Activated naive CD8-positive, alpha-beta T cell treated with anti-CD3 and anti-CD28 coated beads, Interleukin-2, amount 50 U/mL, for 16 hours (primary cell): ENCODE results near the gene TLX3.

ENCODE experiments used
- DNase-seq: peaks from one replicate; pipeline ENCODE4 v3.0.0-alpha.2; 2020; ENCODE audit warnings: low read depth, low spot score

Gene TLX3

DNA sequence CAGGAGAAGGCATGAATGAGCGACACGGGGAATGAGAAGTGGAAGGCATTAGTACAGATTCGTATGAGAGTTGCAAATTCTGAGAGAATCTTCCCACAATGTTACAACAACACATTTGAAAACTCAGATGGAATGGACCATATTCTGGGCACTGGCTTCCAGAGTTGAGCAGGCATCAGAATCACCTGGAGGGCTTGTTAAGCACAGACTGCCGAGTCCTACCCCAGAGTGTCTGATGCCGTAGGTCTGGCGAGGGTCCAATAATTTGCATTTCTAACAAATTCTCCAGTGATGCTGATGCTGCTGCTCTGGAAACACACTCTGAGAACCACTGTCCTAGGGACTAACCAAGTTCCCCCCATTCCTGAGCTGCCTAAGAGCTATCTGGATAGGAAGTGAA lies 2.9 kb upstream of the TLX3 start:
- DNase-seq = no peak

DNA sequence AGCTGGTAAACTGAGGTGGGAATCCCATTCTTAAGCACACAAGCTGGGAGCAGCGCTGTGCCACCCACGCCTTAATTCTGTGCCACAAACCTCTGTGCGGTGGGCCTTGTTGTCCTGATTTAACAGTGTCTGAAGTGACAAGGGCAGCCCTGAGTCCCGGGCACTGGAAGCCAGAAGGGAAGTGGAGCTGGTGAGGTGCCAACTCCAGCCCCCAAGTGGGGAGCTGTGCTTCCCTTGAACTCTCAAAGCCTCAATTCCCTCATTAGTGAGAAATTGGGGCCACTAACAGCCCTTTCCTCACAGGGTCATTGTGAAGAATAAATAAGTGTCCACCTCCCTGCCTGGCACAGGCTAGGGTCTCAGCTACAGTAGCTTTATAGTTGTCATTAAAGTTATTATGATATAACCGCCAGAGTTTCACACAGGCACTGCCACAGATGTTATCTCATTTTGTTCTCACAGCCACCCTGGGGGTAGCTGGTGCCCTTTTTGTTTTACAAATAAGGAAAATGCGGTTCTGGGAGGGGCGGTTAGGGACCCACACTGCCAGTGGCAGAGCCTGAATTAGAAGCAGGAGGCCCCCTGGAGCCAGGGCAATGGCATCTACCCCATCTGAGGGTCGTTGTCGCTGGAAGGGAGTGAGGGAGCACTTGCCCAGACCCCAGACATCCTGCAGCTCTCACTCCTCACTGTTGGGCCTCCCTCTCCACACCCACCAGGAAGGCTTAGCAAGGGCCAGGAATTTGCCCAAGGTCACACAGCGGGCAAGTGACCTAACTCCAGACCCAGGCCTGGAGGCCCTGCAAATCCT lies 2.1 kb upstream of the TLX3 start:
- no peak for DNase-seq

DNA sequence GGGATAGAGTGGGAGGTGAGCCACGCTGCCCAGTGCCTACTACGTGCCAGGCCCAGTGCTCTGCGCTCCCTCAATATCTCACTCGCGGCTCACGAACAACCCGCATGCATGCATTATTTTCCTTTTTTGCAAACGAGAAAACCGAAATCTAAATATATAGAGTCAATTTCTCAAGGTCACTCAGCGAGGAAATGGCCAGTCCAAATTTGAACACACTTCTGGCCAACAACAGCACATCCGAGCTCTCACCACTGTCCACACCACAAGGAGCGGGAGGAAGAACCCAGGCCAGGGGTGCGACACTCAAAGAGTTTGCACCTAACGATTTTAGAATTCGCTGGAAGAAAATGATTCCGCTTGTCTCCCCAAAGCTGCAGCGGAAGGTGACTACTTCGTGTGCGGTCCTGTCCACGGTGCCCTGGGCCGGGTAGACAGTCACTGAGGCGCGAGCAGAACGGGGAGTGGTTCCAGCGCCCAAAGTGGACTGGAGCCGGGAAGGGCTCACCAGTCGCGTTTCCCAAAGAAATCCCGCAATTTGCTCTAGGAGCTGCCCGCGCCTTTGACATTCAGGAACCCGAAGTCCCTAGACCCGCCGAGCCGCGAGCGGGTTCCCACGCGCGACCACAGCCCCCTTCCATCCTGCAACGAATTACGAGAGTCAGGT lies 1.1 kb upstream of the TLX3 start:
- DNase-seq = no peak

DNA sequence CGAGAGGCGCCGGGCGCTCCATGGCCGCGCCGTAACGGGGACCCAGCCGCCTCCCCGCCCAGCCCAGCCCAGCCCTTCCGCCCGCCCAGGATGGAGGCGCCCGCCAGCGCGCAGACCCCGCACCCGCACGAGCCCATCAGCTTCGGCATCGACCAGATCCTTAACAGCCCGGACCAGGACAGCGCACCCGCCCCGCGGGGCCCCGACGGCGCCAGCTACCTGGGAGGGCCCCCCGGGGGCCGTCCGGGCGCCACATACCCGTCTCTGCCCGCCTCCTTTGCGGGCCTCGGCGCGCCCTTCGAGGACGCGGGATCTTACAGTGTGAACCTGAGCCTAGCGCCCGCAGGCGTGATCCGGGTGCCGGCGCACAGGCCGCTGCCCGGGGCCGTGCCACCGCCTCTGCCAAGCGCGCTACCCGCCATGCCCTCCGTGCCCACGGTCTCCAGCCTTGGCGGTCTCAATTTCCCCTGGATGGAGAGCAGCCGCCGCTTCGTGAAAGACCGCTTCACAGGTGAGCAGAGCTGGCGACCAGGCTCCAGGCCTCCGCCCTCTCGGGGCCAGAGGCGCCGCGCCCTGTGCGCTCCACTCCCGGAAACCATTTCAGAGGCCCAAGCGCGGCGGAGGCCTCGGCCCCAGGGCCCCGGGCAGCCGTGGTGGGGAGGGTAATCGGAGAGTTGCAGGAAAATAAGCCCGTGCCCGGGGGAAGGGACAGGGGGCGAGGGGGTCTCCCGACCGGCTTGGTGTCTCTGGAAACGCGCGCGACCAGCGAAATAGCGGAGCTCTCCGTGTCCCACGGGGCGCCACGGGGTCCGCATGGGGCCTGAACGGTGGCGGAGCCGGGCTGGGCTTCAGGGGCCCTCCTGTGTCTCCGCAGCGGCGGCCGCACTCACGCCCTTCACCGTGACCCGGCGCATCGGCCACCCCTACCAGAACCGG lies 496 bp downstream of the TLX3 start:
- DNase-seq = no peak

DNA sequence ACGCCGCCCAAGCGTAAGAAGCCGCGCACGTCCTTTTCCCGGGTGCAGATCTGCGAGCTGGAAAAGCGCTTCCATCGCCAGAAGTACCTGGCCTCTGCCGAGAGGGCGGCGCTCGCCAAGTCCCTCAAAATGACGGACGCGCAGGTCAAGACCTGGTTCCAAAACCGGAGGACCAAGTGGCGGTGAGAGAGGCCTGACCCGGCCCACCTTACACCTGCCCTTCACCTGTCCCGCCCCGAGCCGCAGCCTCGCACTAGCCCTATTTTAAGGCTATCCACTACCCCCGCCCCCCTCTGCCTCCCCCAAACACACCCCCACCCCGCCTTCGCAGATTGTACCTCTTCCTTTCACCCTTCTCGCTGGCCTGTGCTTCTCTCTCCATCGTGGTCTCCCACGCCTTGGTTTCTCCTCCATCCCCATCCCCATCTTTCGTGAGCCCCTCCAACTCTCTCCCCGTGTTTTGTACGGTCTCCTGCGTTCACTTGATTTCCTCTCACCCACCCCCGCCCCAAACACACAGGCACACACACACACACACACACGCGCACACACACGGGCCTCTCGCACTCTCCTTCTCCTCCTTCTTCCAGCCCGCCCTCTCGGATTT lies 1.3 kb downstream of the TLX3 start:
- no peak for DNase-seq

DNA sequence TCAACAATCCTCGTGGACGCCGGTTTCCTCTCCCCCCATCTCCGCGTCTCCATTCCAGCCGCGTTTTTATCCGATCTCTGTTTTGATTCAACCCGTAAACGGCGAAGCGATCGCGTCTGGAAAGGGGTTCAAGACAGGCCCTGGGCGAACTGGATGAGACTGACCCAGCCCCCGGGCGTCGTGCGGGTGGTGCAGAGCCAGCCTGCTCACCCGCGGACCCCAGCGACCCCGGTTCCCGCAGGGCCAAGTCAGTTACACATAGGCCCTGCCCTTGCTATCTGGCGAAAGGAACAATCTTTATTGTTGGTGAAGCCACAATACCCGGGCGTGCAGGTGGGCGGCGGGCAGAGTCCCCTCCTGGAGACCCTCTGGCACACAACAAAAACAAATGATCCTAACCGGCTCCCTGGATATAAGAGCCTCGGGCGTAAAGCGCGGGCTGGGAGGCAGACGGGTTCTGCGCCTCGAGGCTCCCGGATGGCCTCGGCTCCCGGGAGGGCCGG lies 1.8 kb downstream of the TLX3 start:
- DNase-seq = no peak

DNA sequence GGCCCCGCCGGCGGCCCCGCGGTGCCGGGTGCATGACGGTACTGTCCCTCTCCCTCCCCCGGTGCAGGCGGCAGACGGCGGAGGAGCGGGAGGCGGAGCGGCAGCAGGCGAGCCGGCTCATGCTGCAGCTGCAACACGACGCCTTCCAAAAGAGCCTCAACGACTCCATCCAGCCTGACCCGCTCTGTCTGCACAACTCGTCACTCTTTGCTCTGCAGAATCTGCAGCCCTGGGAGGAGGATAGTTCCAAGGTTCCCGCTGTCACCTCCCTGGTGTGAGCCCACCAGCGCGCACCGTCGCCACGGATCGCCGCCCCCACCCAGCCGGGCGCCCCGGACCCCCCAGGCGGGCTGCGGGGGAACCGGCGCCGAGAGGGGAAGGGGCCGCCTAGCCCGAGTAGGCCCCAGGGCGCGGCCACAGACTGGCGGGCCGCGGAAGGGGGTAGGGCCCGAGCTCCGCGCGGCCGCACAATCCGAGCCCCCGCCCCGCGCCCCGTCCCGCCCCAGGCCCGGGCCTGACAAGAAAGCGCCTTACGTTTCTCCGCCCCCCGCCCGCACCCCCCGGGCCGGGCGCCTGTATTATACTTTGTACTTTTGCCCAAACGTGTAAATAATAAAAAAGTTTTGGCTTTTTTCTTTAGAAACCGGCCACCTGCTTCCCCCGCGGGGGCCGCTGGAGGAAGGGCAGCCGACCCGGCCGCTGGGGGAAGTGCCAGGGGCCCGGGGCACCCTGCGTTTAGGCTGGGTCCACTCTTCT lies 2.5 kb downstream of the TLX3 start:
- no peak for DNase-seq

DNA sequence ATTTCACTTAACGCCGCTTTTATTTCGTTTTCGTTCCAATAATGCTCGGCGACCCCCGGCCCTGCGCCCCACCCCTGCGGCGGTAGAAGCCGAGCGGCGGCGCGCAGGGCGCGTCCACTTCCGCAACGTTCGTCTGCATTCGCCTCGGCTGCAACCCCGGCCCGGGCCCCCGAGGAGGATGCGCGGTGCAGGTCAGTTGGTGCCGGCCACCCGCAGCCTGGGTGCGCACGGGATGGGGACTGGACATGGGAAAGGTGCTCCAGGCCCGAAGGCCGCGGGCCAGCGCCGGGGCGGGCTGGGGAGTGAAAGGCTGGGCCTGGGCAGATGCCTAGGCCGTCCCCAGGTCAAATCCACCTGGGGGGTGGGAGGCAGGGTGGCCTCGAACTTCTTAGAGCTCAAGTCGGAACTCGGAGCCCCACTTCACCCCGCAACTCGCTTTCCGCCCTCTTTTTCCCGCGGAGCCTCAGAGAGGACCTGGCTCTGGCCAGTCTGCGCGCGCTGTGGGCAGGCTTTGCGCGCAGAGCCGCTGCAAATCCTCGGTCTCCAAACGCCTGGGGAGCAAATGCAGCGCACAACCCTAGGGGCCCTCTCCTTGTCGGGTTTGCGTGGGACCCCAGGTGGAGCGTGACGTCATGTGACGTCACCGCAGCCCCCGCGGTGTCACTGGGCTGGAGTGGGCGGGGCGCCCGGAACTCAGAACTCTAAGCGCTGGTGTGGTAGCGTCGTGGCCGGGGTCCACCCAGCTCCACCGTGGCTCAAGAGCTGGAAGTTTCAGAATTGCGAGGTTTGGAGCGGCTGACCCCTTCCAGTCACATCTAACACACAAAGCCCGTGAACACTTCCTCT lies 3.3 kb downstream of the TLX3 start:
- no peak for DNase-seq

DNA sequence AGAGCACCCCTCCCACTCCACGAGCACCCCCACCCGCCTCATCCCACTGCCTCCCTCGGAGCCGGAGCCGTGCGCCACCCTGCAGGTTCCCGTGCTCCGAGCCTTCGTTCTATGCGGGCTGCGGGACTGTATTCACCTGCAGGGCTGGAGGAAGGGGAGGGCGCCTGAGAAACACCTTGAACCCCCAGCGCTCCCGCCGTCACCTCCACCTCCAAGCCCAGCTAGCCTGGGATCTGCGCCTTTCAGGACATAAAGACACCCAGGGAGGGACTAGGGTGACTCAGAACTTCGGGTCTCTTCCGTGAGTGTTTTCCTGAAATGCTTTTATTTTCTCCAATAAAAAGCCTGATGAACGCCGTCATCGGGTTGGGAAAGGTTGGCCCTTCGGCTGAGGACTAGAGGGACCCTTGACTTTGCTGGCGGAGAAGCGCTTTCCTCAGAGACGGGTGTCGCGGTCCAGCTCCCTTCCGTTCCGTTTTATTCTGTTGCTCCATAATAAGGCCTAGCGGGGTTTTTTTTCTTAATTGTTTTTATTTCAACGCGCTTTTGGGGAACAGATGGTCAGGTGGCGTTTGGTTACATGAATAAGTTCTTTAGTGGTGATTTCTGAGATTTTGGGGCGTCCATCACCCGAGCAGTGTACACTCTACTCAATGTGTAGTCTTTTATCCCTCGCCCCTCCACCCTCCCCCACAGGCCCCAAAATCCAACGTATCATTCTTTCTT lies 4.6 kb downstream of the TLX3 start:
- DNase-seq = no peak

DNA sequence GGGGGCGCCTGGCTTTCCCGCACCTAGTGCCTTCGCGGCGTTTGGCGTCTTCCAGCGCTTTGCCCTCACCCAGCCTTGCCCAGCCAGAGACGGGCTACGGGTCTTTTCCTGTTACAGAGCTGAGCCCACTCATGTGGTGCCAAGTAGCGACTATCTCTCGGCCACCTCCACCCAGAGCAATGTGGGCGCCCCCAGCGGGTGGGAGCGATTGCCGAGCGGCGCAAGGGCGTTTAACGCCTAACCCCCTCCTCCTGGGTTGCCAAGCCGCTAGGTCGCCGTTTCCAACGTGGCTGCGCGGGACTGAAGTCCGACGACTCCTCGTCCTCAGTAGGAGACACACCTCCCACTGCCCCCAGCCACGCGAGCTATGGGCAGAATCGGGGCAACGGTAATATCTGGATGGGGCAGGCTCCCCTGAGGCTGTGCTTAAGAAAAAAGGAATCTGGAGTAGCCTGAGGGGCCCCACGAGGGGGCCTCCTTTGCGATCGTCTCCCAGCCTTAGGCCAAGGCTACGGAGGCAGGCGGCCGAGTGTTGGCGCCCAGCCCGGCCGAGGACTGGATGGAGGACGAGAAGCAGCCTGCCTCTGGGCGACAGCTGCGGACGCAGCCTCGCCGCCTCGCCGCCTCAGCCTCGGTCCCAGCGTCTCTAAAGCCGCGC lies 5.8 kb downstream of the TLX3 start:
- no peak for DNase-seq

DNA sequence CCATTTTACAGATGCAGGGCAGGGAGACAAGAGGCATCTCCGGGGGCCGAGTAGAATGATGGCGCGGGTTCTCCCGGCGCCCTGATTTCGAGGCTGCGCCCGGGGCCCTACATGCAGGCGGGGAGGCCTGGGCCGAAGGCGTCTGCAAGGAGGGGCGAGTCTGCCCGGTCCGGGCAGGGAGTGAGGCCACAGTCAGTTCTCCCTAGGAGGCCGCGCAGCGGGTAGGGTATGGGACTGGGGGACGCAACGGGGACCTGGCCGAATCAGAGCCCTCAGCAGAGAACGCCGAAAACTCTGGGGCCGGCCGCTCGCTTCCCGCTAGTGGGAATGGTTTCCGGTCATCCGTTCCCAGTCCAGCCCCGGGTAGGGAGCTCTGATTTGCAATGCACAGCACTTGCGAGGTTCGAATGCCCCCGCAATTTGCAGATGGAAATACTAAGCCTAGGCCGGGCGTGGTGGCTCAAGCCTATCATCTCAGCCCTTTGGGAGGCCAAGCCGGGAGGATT lies 6.4 kb downstream of the TLX3 start:
- DNase-seq = no peak

DNA sequence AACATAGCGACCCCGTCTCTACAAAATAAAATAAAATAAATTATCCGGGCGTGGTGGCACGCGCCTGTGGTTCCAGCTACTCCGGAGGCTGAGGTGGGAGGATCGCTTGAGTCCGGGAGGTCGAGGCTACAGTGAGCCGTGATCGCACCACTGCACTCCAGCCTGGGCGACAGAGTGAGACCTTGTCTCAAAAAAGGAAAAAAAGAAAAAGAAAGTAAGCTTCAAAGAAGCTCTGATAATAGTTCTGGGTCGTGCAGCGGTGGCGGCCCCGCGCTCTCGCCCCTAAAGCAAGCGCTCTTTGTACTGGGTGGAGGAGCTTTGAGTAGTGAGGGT lies 6.8 kb downstream of the TLX3 start:
- DNase-seq = no peak

DNA sequence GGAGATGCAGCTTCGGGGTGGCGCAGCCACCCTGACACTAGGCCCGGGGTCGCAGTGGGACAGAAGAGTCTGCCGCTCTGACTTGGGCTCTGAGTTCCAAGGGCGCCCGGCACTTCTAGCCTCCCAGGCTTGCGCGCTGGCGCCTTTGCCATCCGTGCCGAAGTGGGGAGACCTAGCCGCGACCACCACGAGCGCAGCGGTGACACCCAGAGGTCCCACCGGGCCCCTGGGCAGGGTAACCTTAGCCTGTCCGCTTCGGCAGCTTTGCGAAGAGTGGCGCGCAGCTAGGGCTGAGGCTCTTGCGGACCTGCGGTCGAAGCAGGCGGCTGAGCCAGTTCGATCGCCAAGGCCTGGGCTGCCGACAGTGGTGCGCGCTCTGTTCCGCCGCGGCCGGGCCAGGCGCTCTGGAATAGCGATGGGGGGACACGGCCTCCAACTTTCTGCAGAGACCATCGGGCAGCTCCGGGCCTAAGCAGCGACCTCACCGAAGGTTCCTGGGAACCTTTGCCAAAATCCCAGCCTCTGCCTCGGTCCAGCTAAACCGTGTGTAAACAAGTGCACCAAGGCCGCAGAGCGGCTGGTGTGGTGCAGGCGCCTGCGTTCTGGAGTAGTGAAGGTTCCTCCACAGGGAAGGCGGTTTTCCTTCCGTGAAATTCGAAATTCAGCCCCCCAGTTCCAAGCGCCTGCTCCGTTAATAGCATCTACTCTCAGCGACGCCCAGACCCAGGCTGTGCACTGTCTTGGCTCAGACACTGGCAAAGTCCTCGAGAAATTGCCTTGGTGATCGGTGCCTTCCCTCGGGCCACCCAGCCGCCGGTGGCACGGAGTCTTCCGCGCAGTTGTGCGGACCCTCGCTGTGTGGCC lies 7.4 kb downstream of the TLX3 start:
- no peak for DNase-seq

DNA sequence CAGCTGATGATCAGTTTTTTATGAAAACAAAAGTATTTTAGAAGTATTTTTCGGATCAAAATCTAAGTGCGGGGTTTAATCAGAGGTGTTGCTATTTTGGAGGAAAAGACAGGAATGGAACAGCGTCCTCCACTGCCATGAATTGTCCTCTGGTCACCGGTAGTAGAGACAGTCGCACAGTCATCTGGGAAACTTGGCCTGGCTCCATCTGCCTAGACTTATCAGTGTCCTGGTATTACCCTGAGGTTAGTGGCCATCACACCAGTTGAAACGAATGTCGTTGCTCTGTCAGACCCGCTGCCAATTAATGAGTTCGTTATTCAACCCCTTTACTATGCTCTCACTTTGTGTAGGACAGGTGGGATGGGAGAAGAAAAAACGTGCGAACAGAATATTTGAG lies 8.2 kb downstream of the TLX3 start:
- DNase-seq = no peak

DNA sequence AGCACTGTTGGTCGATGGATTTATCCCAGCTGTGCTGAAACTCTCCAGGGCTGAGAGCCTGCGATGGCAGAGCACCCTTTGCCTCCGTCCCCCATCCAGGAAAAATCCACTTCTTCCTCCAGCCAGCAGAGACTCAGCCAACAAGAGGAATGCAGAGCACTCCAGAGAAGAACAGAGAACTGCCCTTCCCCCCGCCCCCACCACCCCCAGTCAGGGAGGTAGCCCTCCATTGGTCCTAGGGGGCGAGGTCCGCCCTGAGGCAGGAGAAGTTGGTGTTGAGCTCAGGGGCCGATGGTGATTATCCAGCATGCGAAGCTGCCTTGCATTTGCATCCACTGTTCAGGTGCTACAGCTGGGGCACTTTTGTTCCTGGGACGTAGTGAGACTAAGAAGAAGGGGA lies 9.0 kb downstream of the TLX3 start:
- DNase-seq = no peak

DNA sequence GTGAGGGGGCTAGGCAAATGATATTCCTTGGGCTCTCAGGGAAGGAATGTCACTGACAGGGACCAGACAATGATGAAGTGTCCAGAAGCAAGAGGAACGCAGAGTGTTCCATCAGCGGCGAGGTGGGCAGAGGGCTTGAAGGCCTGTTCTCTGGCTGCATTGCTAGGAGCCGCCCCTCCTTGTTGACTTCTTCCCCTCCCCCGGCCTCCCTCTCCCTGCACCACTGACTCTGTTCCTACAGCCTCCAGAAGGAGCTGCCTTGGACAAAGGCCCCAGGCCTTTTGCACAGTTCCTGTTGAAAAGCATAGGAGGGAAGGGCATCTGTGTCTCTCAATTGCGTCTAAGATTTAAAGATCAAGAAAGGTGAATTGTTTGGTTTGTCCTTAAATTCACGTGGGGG lies 12.4 kb downstream of the TLX3 start:
- no peak for DNase-seq

DNA sequence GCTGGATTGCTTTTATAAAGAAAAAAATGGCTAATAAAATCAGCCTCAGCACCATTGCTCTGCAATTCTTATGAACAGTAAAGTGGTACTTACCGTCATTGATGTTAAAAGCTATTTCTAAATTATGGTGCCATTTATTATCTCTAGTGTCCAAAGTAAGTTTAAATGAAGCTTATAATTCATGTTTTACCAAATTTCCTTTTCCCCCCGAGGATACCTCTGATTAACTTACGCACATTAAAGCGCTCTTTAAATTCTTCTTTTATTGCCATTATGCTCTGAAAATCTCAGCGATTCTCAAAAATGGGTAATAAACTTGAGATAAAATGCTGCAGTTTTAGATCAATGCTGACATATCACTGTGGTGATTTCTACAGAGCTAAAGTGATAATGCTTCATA lies 13.5 kb downstream of the TLX3 start:
- no peak for DNase-seq

DNA sequence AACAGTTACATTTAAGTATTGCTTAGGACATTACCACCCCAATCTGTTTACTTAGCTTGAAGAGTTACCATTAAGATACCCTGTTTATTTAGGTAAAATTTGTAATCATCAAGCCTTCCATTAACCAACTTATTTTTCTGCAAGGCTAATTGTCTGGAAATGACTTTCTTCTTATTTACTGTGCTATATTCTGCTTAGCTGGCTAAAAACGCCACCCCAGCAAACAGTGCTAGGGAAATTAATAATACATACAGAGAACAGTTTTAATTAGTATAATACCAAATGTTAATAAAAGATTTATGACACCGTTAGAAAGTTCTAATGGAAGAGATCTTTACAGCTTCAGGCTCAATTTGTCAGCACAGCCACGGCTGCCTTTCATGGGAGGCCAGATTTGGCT lies 14.0 kb downstream of the TLX3 start:
- DNase-seq = no peak
